Spleen (tissue), 11 donors: ENCODE measurements around the gene SPA17. TPM values are rescaled to one million over a fixed set of nuclear protein-coding genes. Genes with fewer than 3 reads are reported as not detected.

ENCODE experiments used
- DNase-seq: peaks from one replicate; pipeline ENCODE4 v3.0.0-alpha.2; 2020
- H3K27ac ChIP-seq, 8 donors: fragments of 200-600 bp; sonication (generic) in 7 of 8; 1 replicate in 4 of 8; 2 replicates in 4 of 8; pipeline versions ENCODE4 v1.5.0 to v1.8.0; 2016 to 2021; ENCODE audit warnings: inconsistent platforms in 4 of 8, mild to moderate bottlenecking in 4 of 8, moderate library complexity in 1 of 8
- H3K27me3 ChIP-seq, 7 donors: fragments of 200-600 bp; sonication (generic) in 6 of 7; replicated peaks in 1 of 7; 1 replicate in 4 of 7; 2 replicates in 3 of 7; pipeline versions ENCODE4 v1.5.0 to v1.8.0; 2016 to 2021; ENCODE audit warnings: inconsistent platforms in 3 of 7, mild to moderate bottlenecking in 1 of 7
- H3K36me3 ChIP-seq, 6 donors: fragments of 200-600 bp; sonication (generic) in 5 of 6; 1 replicate in 4 of 6; 2 replicates in 2 of 6; pipeline versions ENCODE4 v1.5.0 to v1.8.0; 2016 to 2021; ENCODE audit warnings: inconsistent platforms in 2 of 6
- H3K4me1 ChIP-seq, 6 donors: fragments of 200-600 bp; sonication (generic) in 5 of 6; 1 replicate in 3 of 6; 2 replicates in 3 of 6; pipeline versions ENCODE4 v1.5.0 to v1.8.0; 2016 to 2021; ENCODE audit warnings: inconsistent platforms in 3 of 6
- H3K4me3 ChIP-seq, 8 donors: fragments of 200-600 bp; sonication (generic) in 7 of 8; 1 replicate in 4 of 8; 2 replicates in 4 of 8; pipeline versions ENCODE4 v1.5.0 to v1.8.0; 2016 to 2021; ENCODE audit warnings: inconsistent platforms in 4 of 8, mild to moderate bottlenecking in 4 of 8, moderate library complexity in 2 of 8
- H3K9me3 ChIP-seq, 8 donors: fragments of 200-600 bp; sonication (generic) in 7 of 8; 1 replicate in 4 of 8; 2 replicates in 4 of 8; pipeline versions ENCODE4 v1.5.0 to v1.8.0; 2016 to 2021; ENCODE audit warnings: inconsistent platforms in 4 of 8
- POLR2A ChIP-seq, 3 donors: fragments of 450-650 bp; IDR thresholded peaks; one replicate each; pipeline ENCODE4 v1.5.1; 2017; ENCODE audit warnings: antibody characterized with exemption in 3 of 3, mild to moderate bottlenecking in 1 of 3
- POLR2AphosphoS5 ChIP-seq, 3 donors: sonication (generic); formaldehyde crosslinking; IDR thresholded peaks; one replicate each; pipeline ENCODE4 v1.5.1; 2017; ENCODE audit warnings: antibody characterized with exemption in 3 of 3
- WGBS, 5 donors: extraction: QIAGEN DNeasy Blood & Tissue Kit in 3 of 5; methylation state at CpG; one replicate each; pipeline versions ENCODE4 v1.1.5 to v1.1.7; 2013 to 2018; 5-methylcytosine and 5-hydroxymethylcytosine counted together
- intact Hi-C: fragments of 100-400 bp; cut with DNase I; formaldehyde crosslinking; loops from one replicate; pipeline ENCODE4 v1.15.0; 2023; ENCODE audit warnings: low total_unique reads
- polyA plus RNA-seq, 3 donors: library from polyadenylated mRNA; stranded (reverse); fragments of 200-250 nt; gene quantifications; one replicate each; pipeline ENCODE4 v1.2.1, GENCODE V29; 2013
- small RNA-seq, 4 donors: library from RNA; depleted of rRNA; stranded (forward); fragments of <200 nt; gene quantifications; one replicate each; pipeline ENCODE3, GENCODE V24; 2016
- total RNA-seq, 7 donors: library from RNA; depleted of rRNA in 3 of 7; stranded (reverse); fragments of >200 nt in 3 of 7; fragmentation: NEBNext Ultra II Directional in 4 of 7; extraction: Animal tissue kit (Norgen Biotek cat#: 25700) in 4 of 7; gene quantifications; one replicate each; pipeline versions ENCODE4 v1.1.0 to v1.2.1, GENCODE V29; 2016 to 2021
- TF ChIP-seq, protein P1 (sequence below), 11 experiments: fragments of 200-600 bp in 7 of 11; fragments of 450-650 bp in 4 of 11; sonication (generic) in 4 of 11; IDR thresholded peaks in 8 of 11; conservative IDR thresholded peaks in 3 of 11; 1 replicate in 7 of 11; 2 replicates in 4 of 11; pipeline versions ENCODE4 v1.4.0 to v1.8.0; 2016 to 2021; ENCODE audit warnings: antibody characterized with exemption in 11 of 11, inconsistent platforms in 4 of 11, mild to moderate bottlenecking in 1 of 11
- donor health status: healthy with polysubstance abuse.
- donor health status: DM: no; HTN: no; CAD: no; lungs with moderate emphysema.
- donor health status: DM: no; HTN: no; CAD: no.
- donor health status: Bipolar disorder and iron deficiency.
- donor health status: healthy.
- donor health status: DM: no; HTN: no; CAD: no.
- donor health status: DM: yes; HTN: yes; CAD: no.

SPA17 gene
- total and polyA plus RNA-seq, 10 donors: 0.34 to 4.8 (median 1.9) TPM

GRCh38 chr11:124746621-124747243, 73.0 kb downstream of the SPA17 start:
- Histone ChIP-seq H3K4me3 (peak overlapping the region; percentile 52 to 80 (median 60)), H3K36me3 (no peaks in the 10 kb centered on the region), H3K9me3 (no peaks in the 10 kb centered on the region), H3K27ac (peak overlapping the region; percentile 70 to 91 (median 84)), H3K4me1 (peaks cover 0 to 63% (median 49%) of the 10 kb centered on the region in 6 donors), H3K27me3 (peaks cover 0 to 16% (median 0%) of the 10 kb centered on the region in 7 donors)
- DNase-seq: peak; percentile 93
- TF ChIP-seq, protein P1, sequence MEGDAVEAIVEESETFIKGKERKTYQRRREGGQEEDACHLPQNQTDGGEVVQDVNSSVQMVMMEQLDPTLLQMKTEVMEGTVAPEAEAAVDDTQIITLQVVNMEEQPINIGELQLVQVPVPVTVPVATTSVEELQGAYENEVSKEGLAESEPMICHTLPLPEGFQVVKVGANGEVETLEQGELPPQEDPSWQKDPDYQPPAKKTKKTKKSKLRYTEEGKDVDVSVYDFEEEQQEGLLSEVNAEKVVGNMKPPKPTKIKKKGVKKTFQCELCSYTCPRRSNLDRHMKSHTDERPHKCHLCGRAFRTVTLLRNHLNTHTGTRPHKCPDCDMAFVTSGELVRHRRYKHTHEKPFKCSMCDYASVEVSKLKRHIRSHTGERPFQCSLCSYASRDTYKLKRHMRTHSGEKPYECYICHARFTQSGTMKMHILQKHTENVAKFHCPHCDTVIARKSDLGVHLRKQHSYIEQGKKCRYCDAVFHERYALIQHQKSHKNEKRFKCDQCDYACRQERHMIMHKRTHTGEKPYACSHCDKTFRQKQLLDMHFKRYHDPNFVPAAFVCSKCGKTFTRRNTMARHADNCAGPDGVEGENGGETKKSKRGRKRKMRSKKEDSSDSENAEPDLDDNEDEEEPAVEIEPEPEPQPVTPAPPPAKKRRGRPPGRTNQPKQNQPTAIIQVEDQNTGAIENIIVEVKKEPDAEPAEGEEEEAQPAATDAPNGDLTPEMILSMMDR (IDR thresholded peaks at IDR 0.05 in 8 of 11, conservative IDR thresholded peaks at IDR 0.05 in 3 of 11): peak in 10 of 11 experiments; percentile 41 to 68 (median 56)
- peak in 1 of 3 donors; percentile 68 for TF ChIP-seq POLR2A (IDR thresholded peaks at IDR 0.05)
- TF ChIP-seq POLR2AphosphoS5 (IDR thresholded peaks at IDR 0.05): peak; percentile 77 to 89 (median 89)
- WGBS, 5 donors: 2 to 5% (median 3%) methylated on average over 34 to 37 of the region's 37 CpGs
- intact Hi-C loops: no loop called here

Small RNAs within 50 kb of the gene (small RNA-seq; reads per million reads assigned to genes)
- gene RNA5SP352: 0 reads per million in 4 donors

Other genes starting within 250 kb of the SPA17 start
- gene OR8B4, start 249.0 kb upstream of the SPA17 start, total RNA-seq: not detected
- not detected for gene OR8B4, start 249.0 kb upstream of the SPA17 start, polyA plus RNA-seq
- gene OR8B8, start 228.2 kb upstream of the SPA17 start, total RNA-seq: not detected
- gene OR8B8, start 228.2 kb upstream of the SPA17 start, polyA plus RNA-seq: not detected
- not detected for gene OR8B12, start 130.2 kb upstream of the SPA17 start, total RNA-seq
- not detected for gene OR8B12, start 130.2 kb upstream of the SPA17 start, polyA plus RNA-seq
- gene OR8A1, start 103.9 kb upstream of the SPA17 start, total RNA-seq: not detected
- gene OR8A1, start 103.9 kb upstream of the SPA17 start, polyA plus RNA-seq: not detected
- not detected for gene PANX3, start 62.5 kb upstream of the SPA17 start, total RNA-seq
- not detected for gene PANX3, start 62.5 kb upstream of the SPA17 start, polyA plus RNA-seq
- 10 to 100 TPM; 37.4 to 65.0 (median 47.5) TPM for gene TBRG1, start 51.0 kb upstream of the SPA17 start, total RNA-seq
- 10 to 100 TPM; 23.3 to 51.5 (median 33.6) TPM for gene TBRG1, start 51.0 kb upstream of the SPA17 start, polyA plus RNA-seq
- 10 to 100 TPM in 6 of 7 donors, 1 to 10 TPM in 1; 8.9 to 15.3 (median 14.0) TPM for gene SIAE, start 165 bp upstream of the SPA17 start, total RNA-seq
- 1 to 10 TPM; 4.7 to 6.5 (median 5.9) TPM for gene SIAE, start 165 bp upstream of the SPA17 start, polyA plus RNA-seq
- gene NRGN, start 66.0 kb downstream of the SPA17 start, total RNA-seq: 10 to 100 TPM; 29.0 to 61.2 (median 46.5) TPM
- 10 to 100 TPM; 12.7 to 24.2 (median 15.9) TPM for gene NRGN, start 66.0 kb downstream of the SPA17 start, polyA plus RNA-seq
- gene VSIG2, start 78.4 kb downstream of the SPA17 start, total RNA-seq: 1 to 10 TPM in 2 of 7 donors, under 1 TPM in 2, not detected in 3; 0.43 to 1.5 (median 1.0) TPM
- 1 to 10 TPM in 2 of 3 donors, under 1 TPM in 1; 0.47 to 2.1 (median 2.0) TPM for gene VSIG2, start 78.4 kb downstream of the SPA17 start, polyA plus RNA-seq
- gene ESAM, start 88.4 kb downstream of the SPA17 start, total RNA-seq: 10 to 100 TPM; 16.2 to 49.2 (median 29.2) TPM
- 10 to 100 TPM; 14.3 to 30.9 (median 18.0) TPM for gene ESAM, start 88.4 kb downstream of the SPA17 start, polyA plus RNA-seq
- 10 to 100 TPM; 16.5 to 25.8 (median 19.3) TPM for gene MSANTD2, start 126.5 kb downstream of the SPA17 start, total RNA-seq
- gene MSANTD2, start 126.5 kb downstream of the SPA17 start, polyA plus RNA-seq: 10 to 100 TPM in 2 of 3 donors, 1 to 10 TPM in 1; 9.5 to 17.6 (median 13.8) TPM
- gene ROBO3, start 191.5 kb downstream of the SPA17 start, total RNA-seq: 10 to 100 TPM; 13.2 to 35.0 (median 25.0) TPM
- gene ROBO3, start 191.5 kb downstream of the SPA17 start, polyA plus RNA-seq: 10 to 100 TPM; 15.5 to 43.2 (median 25.9) TPM
- 100 to 1,000 TPM in 6 of 7 donors, 10 to 100 TPM in 1; 96.9 to 246 (median 147) TPM for gene ROBO4, start 224.0 kb downstream of the SPA17 start, total RNA-seq
- gene ROBO4, start 224.0 kb downstream of the SPA17 start, polyA plus RNA-seq: 10 to 100 TPM in 2 of 3 donors, 1 to 10 TPM in 1; 6.7 to 53.2 (median 24.9) TPM
- under 1 TPM in 1 of 7 donors, not detected in 6; 0.25 TPM for gene HEPN1, start 245.3 kb downstream of the SPA17 start, total RNA-seq
- gene HEPN1, start 245.3 kb downstream of the SPA17 start, polyA plus RNA-seq: not detected